K562 (cell line): ENCODE data around the gene TP73. TPM values are rescaled to one million over a fixed set of nuclear protein-coding genes. Genes with fewer than 3 reads are reported as not detected.

ENCODE experiments used
- ATAC-seq: fragments of 200-7000 bp; cut with Tn5 transposase; 3 replicates; pipeline ENCODE4 v1.9.1; 2020; ENCODE audit warnings: moderate library complexity
- BruUV-seq: library from RNA; stranded (reverse); fragments of 400-500 nt; replicated peaks from 2 replicates; lab custom pipeline; 2021; lab: Mats Ljungman, UMichigan
- CTCF ChIA-PET: fragments of 300-600 bp; formaldehyde crosslinking; extraction: SDS; loops from one replicate; lab custom pipeline; 2021; ENCODE audit warnings: low intra/inter-chr PET ratio; lab: Yijun Ruan, JAX
- POLR2A ChIA-PET: fragments of 300-600, 350-650 bp; sonication (Branson Sonifier 250); formaldehyde crosslinking; extraction: SDS; loops from one replicate; lab custom pipeline; 2021; ENCODE audit warnings: antibody characterized with exemption, inconsistent platforms; lab: Yijun Ruan, JAX
- DNase-seq, 4 experiments: peaks; one replicate each; pipeline versions ENCODE4 v3.0.0 to v3.0.0-alpha.2; 2011 to 2018; ENCODE audit warnings: low spot score in 3 of 4, mixed read lengths in 3 of 4; ENCODE audit errors: extremely low read depth in 1 of 4
- FAIRE-seq: peaks from 2 replicates; lab custom pipeline; 2011; peaks lifted over from hg19 to GRCh38; lab: Jason Lieb, UNC
- H2AFZ ChIP-seq: 2 replicates; pipeline ENCODE4 v1.6.0; 2011; ENCODE audit warnings: low read depth, low read length, control low read depth, inconsistent platforms
- H3K27ac ChIP-seq: fragments of 200-600 bp; 3 replicates; pipeline ENCODE4 v1.8.0; 2011; ENCODE audit warnings: low read depth, mild to moderate bottlenecking, control low read depth, inconsistent platforms, low read length, moderate library complexity, mixed read lengths; ENCODE audit errors: extremely low read depth
- H3K27me3 ChIP-seq, 2 experiments: fragments of 300-600 bp in 1 of 2; 2 replicates in 1 of 2; 3 replicates in 1 of 2; pipeline versions ENCODE4 v1.6.0 to v1.8.0; 2011; ENCODE audit warnings: inconsistent platforms in 2 of 2, low read length in 2 of 2, mild to moderate bottlenecking in 1 of 2, mixed read lengths in 1 of 2, moderate library complexity in 1 of 2; ENCODE audit not compliant: control insufficient read depth in 2 of 2, insufficient read depth in 2 of 2
- H3K36me3 ChIP-seq: fragments of 300-600 bp; 3 replicates; pipeline ENCODE4 v1.8.0; 2011; ENCODE audit warnings: mild to moderate bottlenecking, low read length, inconsistent platforms; ENCODE audit not compliant: control insufficient read depth, insufficient read depth
- H3K4me1 ChIP-seq, 2 experiments: fragments of 200-600 bp in 1 of 2; replicated peaks in 1 of 2; 2 replicates in 1 of 2; 3 replicates in 1 of 2; pipeline versions ENCODE4 v1.5.1 to v1.8.0; 2011; ENCODE audit warnings: inconsistent platforms in 2 of 2, low read length in 2 of 2, mild to moderate bottlenecking in 1 of 2, mixed read lengths in 1 of 2, moderate library complexity in 1 of 2; ENCODE audit not compliant: control insufficient read depth in 2 of 2, insufficient read depth in 2 of 2
- H3K4me2 ChIP-seq: 2 replicates; pipeline ENCODE4 v1.6.1; 2011; ENCODE audit warnings: low read length, control low read depth, inconsistent platforms, mixed read lengths; ENCODE audit not compliant: insufficient read depth
- H3K4me3 ChIP-seq: fragments of 200-600 bp; sonication (generic), shearing (Covaris generic); 2 replicates; pipeline ENCODE4 v1.5.1; 2016; ENCODE audit warnings: control low read depth, inconsistent platforms
- H3K79me2 ChIP-seq: fragments of 200-600 bp; 3 replicates; pipeline ENCODE4 v1.8.0; 2011; ENCODE audit warnings: low read length, inconsistent platforms; ENCODE audit not compliant: control insufficient read depth, insufficient read depth
- H3K9ac ChIP-seq, 2 experiments: 2 replicates each; pipeline versions ENCODE4 v1.6.0 to v1.6.1; 2011; ENCODE audit warnings: low read depth in 2 of 2, low read length in 2 of 2, control low read depth in 1 of 2, inconsistent platforms in 1 of 2, mild to moderate bottlenecking in 1 of 2, mixed read lengths in 1 of 2; ENCODE audit not compliant: insufficient read depth in 1 of 2
- H3K9me1 ChIP-seq: one replicate; pipeline ENCODE4 v1.6.0; 2011; ENCODE audit warnings: inconsistent platforms, mild to moderate bottlenecking, low read length, moderate library complexity; ENCODE audit not compliant: control insufficient read depth, insufficient read depth
- H3K9me3 ChIP-seq: replicated peaks from 2 replicates; pipeline ENCODE4 v1.5.1; 2011; ENCODE audit warnings: low read depth, low read length, inconsistent platforms; ENCODE audit not compliant: control insufficient read depth, insufficient read depth
- H4K20me1 ChIP-seq: replicated peaks from 2 replicates; pipeline ENCODE4 v1.6.1; 2011; ENCODE audit warnings: low read length, inconsistent platforms, mixed read lengths; ENCODE audit not compliant: control insufficient read depth, insufficient read depth
- HEY1 ChIP-seq: fragments of 250-450 bp; sonication (Bioruptor Pico); IDR thresholded peaks from 2 replicates; pipeline ENCODE4 v1.5.0; 2020; ENCODE audit warnings: mild to moderate bottlenecking, moderate library complexity, borderline replicate concordance
- NKRF ChIP-seq: fragments of 450-650 bp; IDR thresholded peaks from 2 replicates; pipeline ENCODE4 v1.6.1; 2016; ENCODE audit warnings: borderline replicate concordance
- U2AF1 ChIP-seq: fragments of 200-400 bp; formaldehyde crosslinking; optimal IDR thresholded peaks from 2 replicates; pipeline ENCODE3; 2017; ENCODE audit warnings: mild to moderate bottlenecking, low read depth, low read length, moderate library complexity
- ZNF316 ChIP-seq: fragments of 450-650 bp; IDR thresholded peaks from 2 replicates; pipeline ENCODE4 v1.6.1; 2016
- WGBS: fragments of 100-300 bp; shearing (Covaris generic); methylation state at CpG from one replicate; pipeline ENCODE4 v1.1.6; 2016; ENCODE audit warnings: low coverage, mixed read lengths; ENCODE audit not compliant: insufficient coverage; ENCODE audit errors: missing lambda C conversion rate; 5-methylcytosine and 5-hydroxymethylcytosine counted together
- in situ Hi-C: fragments of 300-500 bp; cut with MboI; formaldehyde crosslinking; loops from 4 replicates; pipeline ENCODE4 v1.15.0; 2018; ENCODE audit warnings: inconsistent platforms, mixed read lengths
- intact Hi-C: fragments of 100-400 bp; cut with micrococcal nuclease; formaldehyde crosslinking; loops from 2 replicates; pipeline ENCODE4 v1.14.2; 2022
- polyA plus RNA-seq, 8 experiments: library from polyadenylated mRNA; depleted of rRNA in 4 of 8; stranded (reverse) in 5 of 8; unstranded in 3 of 8; fragments of >200 nt; fragmentation: Nextera tagmentation in 2 of 8; fragmentation: Illumina TruSeq in 1 of 8; extraction: Ambion mirVana in 2 of 8; extraction: Trizol in 1 of 8; gene quantifications; 2 replicates each; pipeline versions ENCODE4 v1.2.1 to v1.2.3, GENCODE V29; 2011 to 2014; ENCODE audit warnings: inconsistent platforms in 1 of 8, missing spikeins in 1 of 8
- total RNA-seq, 7 experiments: library from RNA; depleted of rRNA in 6 of 7; stranded (reverse); fragments of >200 nt in 6 of 7; fragmentation: Illumina TruSeq in 2 of 7; extraction: Trizol in 2 of 7; gene quantifications; 2 replicates each; pipeline versions ENCODE4 v1.2.1 to v1.2.3, GENCODE V29; 2011 to 2021; ENCODE audit warnings: low replicate concordance in 1 of 7
- TF ChIP-seq, protein P1 (sequence below): fragments of 450-650 bp; IDR thresholded peaks from 2 replicates; pipeline ENCODE4 v1.6.1; 2016
- TF ChIP-seq, protein P2 (sequence below): sonication (generic); formaldehyde crosslinking; IDR thresholded peaks from 2 replicates; pipeline ENCODE4 v1.8.0; 2022; ENCODE audit warnings: mild to moderate bottlenecking, missing genetic modification reagents, borderline replicate concordance

Gene TP73
- total and polyA plus RNA-seq, 9 of the 15 experiments (the other 6 are each of a cell fraction or from before 2014, with no cell fraction given), result 0.07 to 1.6 (median 0.40) TPM; not detected in 2

GRCh38 chr1:3743826-3744225, 91.5 kb downstream of the TP73 start:
- H3K36me3 ChIP-seq, result peaks cover 63% of the 10 kb centered on the region; the same call in 2 of the 3 replicates
- peaks cover 9% of the 10 kb centered on the region for H3K9me1 ChIP-seq
- WGBS, result 87% methylated on average over 12 of the region's 12 CpGs
- no TSS peak for BruUV-seq
- TF ChIP-seq, protein P1, sequence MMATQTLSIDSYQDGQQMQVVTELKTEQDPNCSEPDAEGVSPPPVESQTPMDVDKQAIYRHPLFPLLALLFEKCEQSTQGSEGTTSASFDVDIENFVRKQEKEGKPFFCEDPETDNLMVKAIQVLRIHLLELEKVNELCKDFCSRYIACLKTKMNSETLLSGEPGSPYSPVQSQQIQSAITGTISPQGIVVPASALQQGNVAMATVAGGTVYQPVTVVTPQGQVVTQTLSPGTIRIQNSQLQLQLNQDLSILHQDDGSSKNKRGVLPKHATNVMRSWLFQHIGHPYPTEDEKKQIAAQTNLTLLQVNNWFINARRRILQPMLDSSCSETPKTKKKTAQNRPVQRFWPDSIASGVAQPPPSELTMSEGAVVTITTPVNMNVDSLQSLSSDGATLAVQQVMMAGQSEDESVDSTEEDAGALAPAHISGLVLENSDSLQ, result no peak
- no peak for TF ChIP-seq NKRF
- TF ChIP-seq, protein P2, sequence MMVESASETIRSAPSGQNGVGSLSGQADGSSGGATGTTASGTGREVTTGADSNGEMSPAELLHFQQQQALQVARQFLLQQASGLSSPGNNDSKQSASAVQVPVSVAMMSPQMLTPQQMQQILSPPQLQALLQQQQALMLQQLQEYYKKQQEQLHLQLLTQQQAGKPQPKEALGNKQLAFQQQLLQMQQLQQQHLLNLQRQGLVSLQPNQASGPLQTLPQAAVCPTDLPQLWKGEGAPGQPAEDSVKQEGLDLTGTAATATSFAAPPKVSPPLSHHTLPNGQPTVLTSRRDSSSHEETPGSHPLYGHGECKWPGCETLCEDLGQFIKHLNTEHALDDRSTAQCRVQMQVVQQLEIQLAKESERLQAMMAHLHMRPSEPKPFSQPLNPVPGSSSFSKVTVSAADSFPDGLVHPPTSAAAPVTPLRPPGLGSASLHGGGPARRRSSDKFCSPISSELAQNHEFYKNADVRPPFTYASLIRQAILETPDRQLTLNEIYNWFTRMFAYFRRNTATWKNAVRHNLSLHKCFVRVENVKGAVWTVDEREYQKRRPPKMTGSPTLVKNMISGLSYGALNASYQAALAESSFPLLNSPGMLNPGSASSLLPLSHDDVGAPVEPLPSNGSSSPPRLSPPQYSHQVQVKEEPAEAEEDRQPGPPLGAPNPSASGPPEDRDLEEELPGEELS, result no peak
- TF ChIP-seq ZNF316, result no peak
- TF ChIP-seq HEY1 (CRISPR knock-in tag), result no peak
- no peak for TF ChIP-seq U2AF1
- no peaks in the 10 kb centered on the region for H3K27me3 ChIP-seq
- in situ Hi-C loops, result no loop called here
- POLR2A ChIA-PET, result interaction anchor here (0.9 to 1.1 kb wide), 2 partner anchors 13 to 56 kb away, joined by 3 read pairs; no protein-coding TSS in a partner anchor
- H3K4me2 ChIP-seq, result no peak overlapping the region
- H3K4me1 ChIP-seq, result peaks cover 24 to 64% of the 10 kb centered on the region in 2 experiments
- H2AFZ ChIP-seq, result no peak overlapping the region
- intact Hi-C loops, result no loop called here
- H3K4me3 ChIP-seq, result no peak overlapping the region
- peaks cover 29% of the 10 kb centered on the region for H3K79me2 ChIP-seq
- H3K9me3 ChIP-seq, result no peaks in the 10 kb centered on the region
- H3K27ac ChIP-seq, result no peak overlapping the region
- FAIRE-seq, result no peak
- CTCF ChIA-PET, result no interaction called here
- peak overlapping the region in 1 of 2 experiments; percentile 39; a peak in 2 of 4 replicates for H3K9ac ChIP-seq
- H4K20me1 ChIP-seq, result peaks cover 17% of the 10 kb centered on the region; the same call in 1 of the 2 replicates
- ATAC-seq, result no peak
- no peak for DNase-seq
